Upper lobe of left lung (tissue), 6 donors: Measurements from ENCODE around the gene GPR61. TPM values are rescaled to one million over a fixed set of nuclear protein-coding genes. Genes with fewer than 3 reads are reported as not detected.
A peak's percentile ranks its signal among the peaks of the same experiment; 100 is the strongest.

Experiments used
- ATAC-seq, 2 donors: fragments of 200-7000 bp; cut with Tn5 transposase; one replicate each; pipeline ENCODE4 v1.9.1; 2022; ENCODE audit warnings: mild to moderate bottlenecking in 2 of 2, moderate library complexity in 2 of 2; ENCODE audit not compliant: low FRiP score in 2 of 2
- DNase-seq, 2 donors: peaks; one replicate each; pipeline ENCODE4 v3.0.0-alpha.2; 2019 to 2020
- H3K27ac ChIP-seq, 4 donors: fragments of 200-600 bp; sonication (generic); one replicate each; pipeline ENCODE4 v1.5.1; 2016 to 2019
- H3K27me3 ChIP-seq, 4 donors: fragments of 200-600 bp; sonication (generic); one replicate each; pipeline ENCODE4 v1.5.1; 2017 to 2019
- H3K36me3 ChIP-seq, 4 donors: fragments of 200-600 bp; sonication (generic); one replicate each; pipeline ENCODE4 v1.5.1; 2016 to 2019
- H3K4me1 ChIP-seq, 4 donors: fragments of 200-600 bp; sonication (generic); one replicate each; pipeline ENCODE4 v1.5.1; 2018 to 2019
- H3K4me3 ChIP-seq, 4 donors: fragments of 200-600 bp; sonication (generic); one replicate each; pipeline ENCODE4 v1.5.1; 2017 to 2019; ENCODE audit warnings: mild to moderate bottlenecking in 2 of 4, moderate library complexity in 1 of 4
- H3K9me3 ChIP-seq, 4 donors: fragments of 200-600 bp; sonication (generic); one replicate each; pipeline ENCODE4 v1.5.1; 2018 to 2019
- EP300 ChIP-seq, 4 donors: sonication (generic); formaldehyde crosslinking; IDR thresholded peaks; one replicate each; pipeline ENCODE4 v1.5.1; 2017; ENCODE audit warnings: antibody characterized with exemption in 4 of 4, control low read depth in 2 of 4
- POLR2A ChIP-seq, 4 donors: fragments of 450-650 bp; IDR thresholded peaks; one replicate each; pipeline ENCODE4 v1.5.1; 2016 to 2017; ENCODE audit warnings: antibody characterized with exemption in 4 of 4, mild to moderate bottlenecking in 2 of 4
- POLR2AphosphoS5 ChIP-seq, 2 donors: sonication (generic); formaldehyde crosslinking; IDR thresholded peaks; one replicate each; pipeline ENCODE4 v1.5.1; 2017; ENCODE audit warnings: antibody characterized with exemption in 2 of 2
- WGBS, 2 donors: methylation state at CpG; one replicate each; pipeline ENCODE4 v1.1.5; 2017 to 2018; 5-methylcytosine and 5-hydroxymethylcytosine counted together
- total RNA-seq, 6 donors: library from RNA; depleted of rRNA in 4 of 6; stranded (reverse); fragments of >200 nt in 4 of 6; gene quantifications; one replicate each; pipeline versions ENCODE4 v1.1.0 to v1.2.1, GENCODE V29; 2016 to 2021
- TF ChIP-seq, protein P1 (sequence below), 6 experiments: fragments of 450-650 bp in 4 of 6; fragments of 200-600 bp in 2 of 6; sonication (generic) in 2 of 6; IDR thresholded peaks; one replicate each; pipeline ENCODE4 v1.5.1; 2016 to 2019; ENCODE audit warnings: antibody characterized with exemption in 6 of 6
- donor health status: DM: no; HTN: no; CAD: no; lungs with moderate emphysema.
- donor health status: DM: no; HTN: yes; CAD: no; lungs with severe emphysema.

GPR61 gene
- total RNA-seq, 6 donors from 2014 or later = not detected

DNA sequence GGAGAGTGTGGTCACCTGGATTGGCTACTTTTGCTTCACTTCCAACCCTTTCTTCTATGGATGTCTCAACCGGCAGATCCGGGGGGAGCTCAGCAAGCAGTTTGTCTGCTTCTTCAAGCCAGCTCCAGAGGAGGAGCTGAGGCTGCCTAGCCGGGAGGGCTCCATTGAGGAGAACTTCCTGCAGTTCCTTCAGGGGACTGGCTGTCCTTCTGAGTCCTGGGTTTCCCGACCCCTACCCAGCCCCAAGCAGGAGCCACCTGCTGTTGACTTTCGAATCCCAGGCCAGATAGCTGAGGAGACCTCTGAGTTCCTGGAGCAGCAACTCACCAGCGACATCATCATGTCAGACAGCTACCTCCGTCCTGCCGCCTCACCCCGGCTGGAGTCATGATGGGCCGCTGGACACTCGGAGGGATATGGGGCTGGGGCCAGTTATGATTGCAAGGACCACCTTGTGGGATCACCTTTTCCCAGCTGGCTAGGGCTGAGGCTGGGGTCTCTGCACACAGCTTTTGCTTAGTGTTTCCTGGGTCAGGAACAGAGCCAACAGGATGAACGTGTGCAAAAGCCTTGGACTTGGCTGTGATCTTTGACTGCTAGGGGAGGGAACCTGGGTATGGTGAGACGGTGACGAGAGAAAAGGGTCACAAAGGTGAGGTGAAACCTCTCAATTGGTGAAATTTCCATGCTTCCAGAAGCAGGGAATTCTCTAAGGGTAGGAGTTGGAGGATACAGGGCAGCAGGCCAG, 4.5 kb downstream of the GPR61 start:
- Histone ChIP-seq H3K4me3 (no peak overlapping the region), H3K27ac (no peak overlapping the region), H3K9me3 (no peaks in the 10 kb centered on the region), H3K36me3 (no peaks in the 10 kb centered on the region), H3K4me1 (peaks cover 11 to 15% (median 13%) of the 10 kb centered on the region in 4 donors), H3K27me3 (no peaks in the 10 kb centered on the region)
- DNase-seq (no peak), ATAC-seq (no peak)
- no peak for TF ChIP-seq EP300 (IDR thresholded peaks at IDR 0.05)
- TF ChIP-seq, protein P1, sequence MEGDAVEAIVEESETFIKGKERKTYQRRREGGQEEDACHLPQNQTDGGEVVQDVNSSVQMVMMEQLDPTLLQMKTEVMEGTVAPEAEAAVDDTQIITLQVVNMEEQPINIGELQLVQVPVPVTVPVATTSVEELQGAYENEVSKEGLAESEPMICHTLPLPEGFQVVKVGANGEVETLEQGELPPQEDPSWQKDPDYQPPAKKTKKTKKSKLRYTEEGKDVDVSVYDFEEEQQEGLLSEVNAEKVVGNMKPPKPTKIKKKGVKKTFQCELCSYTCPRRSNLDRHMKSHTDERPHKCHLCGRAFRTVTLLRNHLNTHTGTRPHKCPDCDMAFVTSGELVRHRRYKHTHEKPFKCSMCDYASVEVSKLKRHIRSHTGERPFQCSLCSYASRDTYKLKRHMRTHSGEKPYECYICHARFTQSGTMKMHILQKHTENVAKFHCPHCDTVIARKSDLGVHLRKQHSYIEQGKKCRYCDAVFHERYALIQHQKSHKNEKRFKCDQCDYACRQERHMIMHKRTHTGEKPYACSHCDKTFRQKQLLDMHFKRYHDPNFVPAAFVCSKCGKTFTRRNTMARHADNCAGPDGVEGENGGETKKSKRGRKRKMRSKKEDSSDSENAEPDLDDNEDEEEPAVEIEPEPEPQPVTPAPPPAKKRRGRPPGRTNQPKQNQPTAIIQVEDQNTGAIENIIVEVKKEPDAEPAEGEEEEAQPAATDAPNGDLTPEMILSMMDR (IDR thresholded peaks at IDR 0.05) = no peak
- no peak for TF ChIP-seq POLR2A (IDR thresholded peaks at IDR 0.05)
- TF ChIP-seq POLR2AphosphoS5 (IDR thresholded peaks at IDR 0.05) = no peak
- WGBS, 2 donors = 76 to 85% methylated on average over 7 to 14 of the region's 14 CpGs

DNA sequence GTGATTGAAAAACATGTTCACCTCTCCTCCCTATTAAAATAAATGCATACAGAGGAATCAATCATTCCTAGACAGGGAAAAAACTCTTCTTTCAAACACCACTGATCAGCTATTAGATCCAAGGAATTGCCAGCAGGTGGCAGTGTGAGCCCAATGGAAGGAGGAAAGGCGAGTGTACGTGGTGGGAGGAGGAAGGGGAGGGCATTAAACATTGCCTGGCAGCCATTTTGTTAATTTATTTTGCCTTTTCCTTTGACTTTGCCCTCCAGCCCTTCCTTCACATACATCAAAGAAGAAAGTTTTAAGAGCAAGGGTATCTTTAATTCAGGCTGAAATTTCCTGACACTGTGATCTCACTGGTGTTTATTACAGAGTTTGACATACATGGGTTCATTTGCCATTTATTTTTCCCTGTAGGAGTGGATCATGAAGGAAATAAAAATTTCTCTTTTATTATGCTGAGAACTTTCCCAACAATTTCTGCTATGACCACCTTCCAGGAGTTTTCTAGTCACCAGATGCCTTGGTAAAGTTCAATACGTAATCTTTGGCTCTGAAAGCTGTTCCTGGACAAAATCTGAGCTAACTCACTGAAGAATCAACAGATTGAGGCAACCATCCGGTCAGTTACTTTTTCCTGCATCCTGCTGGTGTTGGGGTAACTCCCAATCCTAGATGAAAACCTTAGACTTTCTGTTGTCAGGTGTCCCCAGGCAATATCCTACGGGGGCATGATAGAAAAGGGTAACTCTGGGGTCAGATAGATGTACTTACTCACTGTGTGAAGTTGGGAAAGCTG, 6.8 kb downstream of the GPR61 start:
- H3K36me3 ChIP-seq = no peaks in the 10 kb centered on the region
- H3K9me3 ChIP-seq = no peaks in the 10 kb centered on the region
- peak in 1 of 2 donors; percentile 90 for DNase-seq
- H3K4me3 ChIP-seq = peak overlapping the region in 3 of 4 donors; percentile 74 to 90 (median 88)
- 33 to 43% methylated on average over 5 of the region's 5 CpGs for WGBS, 2 donors
- H3K4me1 ChIP-seq = peaks cover 28 to 34% (median 30%) of the 10 kb centered on the region in 4 donors
- H3K27ac ChIP-seq = peak overlapping the region; percentile 94 to 98 (median 98)
- H3K27me3 ChIP-seq = no peaks in the 10 kb centered on the region
- TF ChIP-seq, protein P1 (IDR thresholded peaks at IDR 0.05) = peak; percentile 63 to 87 (median 84)
- TF ChIP-seq POLR2A (IDR thresholded peaks at IDR 0.05) (no peak), EP300 (IDR thresholded peaks at IDR 0.05) (no peak)
- peak; percentile 81 for ATAC-seq

DNA sequence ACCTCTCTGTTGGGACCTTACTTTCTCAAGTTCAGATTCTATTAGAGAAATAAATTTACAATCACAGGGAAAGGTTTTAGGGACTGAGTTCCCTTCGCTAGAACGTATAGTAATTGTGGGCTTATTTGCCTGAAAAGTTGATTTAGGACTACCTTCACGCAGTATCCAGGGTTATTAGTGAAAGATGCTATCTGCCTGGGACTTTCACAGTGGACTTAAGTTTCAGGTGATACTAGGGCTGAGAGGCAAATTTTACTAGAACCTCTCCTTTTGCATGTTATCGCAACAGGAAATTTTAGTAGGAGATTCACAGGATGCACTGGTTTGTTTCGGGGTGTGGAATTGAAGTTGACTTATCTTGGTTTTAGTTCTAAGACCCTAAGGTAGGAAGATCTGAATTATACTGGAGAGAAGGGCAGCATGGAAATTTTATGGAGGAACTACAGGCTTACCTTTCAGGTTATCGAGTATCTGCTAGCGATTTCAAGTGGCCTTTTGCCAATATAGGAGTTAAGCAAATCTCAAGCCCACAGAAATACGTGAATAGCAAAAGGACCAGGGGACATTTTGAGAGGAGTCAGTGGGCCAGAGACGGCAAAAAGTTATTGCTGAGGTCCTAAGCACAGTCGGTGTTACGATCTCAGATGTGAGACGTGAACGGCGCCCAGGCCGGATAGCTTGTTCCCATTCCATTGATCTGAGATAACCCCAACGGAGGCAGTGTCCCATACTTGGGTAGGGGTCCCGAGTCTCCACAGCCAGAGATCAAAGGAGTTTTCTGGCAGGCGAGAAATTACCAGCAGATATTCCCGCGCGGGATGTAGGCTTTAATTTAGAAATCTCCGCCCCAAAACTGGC, 8.0 kb downstream of the GPR61 start:
- 9 to 11% methylated on average over 20 to 22 of the region's 22 CpGs for WGBS, 2 donors
- Histone ChIP-seq H3K36me3 (no peaks in the 10 kb centered on the region), H3K4me3 (peak overlapping the region; percentile 72 to 90 (median 81)), H3K27me3 (no peaks in the 10 kb centered on the region), H3K4me1 (peaks cover 31 to 34% (median 31%) of the 10 kb centered on the region in 4 donors), H3K27ac (peak overlapping the region; percentile 94 to 98 (median 98)), H3K9me3 (no peaks in the 10 kb centered on the region)
- DNase-seq = no peak
- peak in 1 of 2 donors; percentile 28 for ATAC-seq
- TF ChIP-seq POLR2A (IDR thresholded peaks at IDR 0.05) = no peak
- no peak for TF ChIP-seq EP300 (IDR thresholded peaks at IDR 0.05)
- no peak for TF ChIP-seq POLR2AphosphoS5 (IDR thresholded peaks at IDR 0.05)
- TF ChIP-seq, protein P1 (IDR thresholded peaks at IDR 0.05) = no peak

DNA sequence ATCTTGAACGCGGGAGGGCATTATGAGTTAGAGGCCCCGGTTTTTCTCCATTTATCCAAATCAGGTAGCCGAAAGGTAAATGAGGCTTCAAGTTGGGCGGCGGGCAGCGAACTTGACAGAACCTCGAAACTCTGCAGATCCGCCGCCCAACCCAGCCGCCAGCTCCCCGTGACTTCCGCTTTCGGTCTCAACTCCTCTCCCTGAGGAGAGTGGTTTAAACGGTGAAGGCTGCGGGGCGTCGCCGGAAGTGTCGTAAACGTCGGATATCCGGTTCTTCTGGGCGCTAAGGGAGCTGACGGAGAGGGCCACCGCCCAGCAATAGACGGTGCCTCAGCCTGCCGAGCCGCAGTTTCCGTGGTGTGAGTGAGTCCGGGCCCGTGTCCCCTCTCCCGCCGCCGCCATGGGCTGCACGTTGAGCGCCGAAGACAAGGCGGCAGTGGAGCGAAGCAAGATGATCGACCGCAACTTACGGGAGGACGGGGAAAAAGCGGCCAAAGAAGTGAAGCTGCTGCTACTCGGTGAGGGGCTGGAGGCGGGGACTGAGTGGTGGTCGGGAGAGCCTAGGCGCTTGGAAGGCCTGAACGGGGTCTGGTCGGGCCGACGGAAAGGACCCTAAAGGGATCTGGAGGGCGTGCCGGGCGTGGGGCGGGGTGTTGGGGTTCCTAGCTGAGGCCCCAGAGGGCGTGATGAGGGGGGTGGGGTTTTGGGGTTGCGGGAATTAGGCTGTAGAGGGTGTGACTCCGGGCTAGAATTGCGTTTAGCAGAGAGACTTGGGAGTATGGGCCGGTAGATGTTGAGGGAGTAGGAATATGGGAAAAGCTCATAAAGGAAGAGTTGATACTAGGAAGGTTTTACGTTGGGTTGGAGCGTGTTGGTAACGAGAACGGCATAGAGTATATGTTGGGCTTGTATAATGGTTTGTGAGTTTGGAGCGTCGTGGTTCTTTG, 8.9 kb downstream of the GPR61 start, which contains the start of gene GNAI3:
Gene GNAI3 (plus strand): TSS at position 295 of the 947 bp plus-strand sequence. CDS start 106 bp downstream, at position 401.
- peak in 2 of 4 donors; percentile 47 to 86 for TF ChIP-seq EP300 (IDR thresholded peaks at IDR 0.05)
- TF ChIP-seq POLR2A (IDR thresholded peaks at IDR 0.05) = peak; percentile 29 to 99 (median 98)
- peak; percentile 99 to 100 for TF ChIP-seq POLR2AphosphoS5 (IDR thresholded peaks at IDR 0.05)
- TF ChIP-seq, protein P1 (IDR thresholded peaks at IDR 0.05) = no peak
- H3K27ac ChIP-seq = peak within 1 kb of the TSS; percentile 94 to 98 (median 98)
- no peaks in the 10 kb centered on the region for H3K9me3 ChIP-seq
- H3K36me3 ChIP-seq = no peaks in the 10 kb centered on the region
- peaks cover 31 to 35% (median 33%) of the 10 kb centered on the region in 4 donors for H3K4me1 ChIP-seq
- H3K4me3 ChIP-seq = peak within 1 kb of the TSS; percentile 72 to 90 (median 81)
- H3K27me3 ChIP-seq = no peaks in the 10 kb centered on the region
- peak; percentile 94 to 97 for DNase-seq
- ATAC-seq = peak; percentile 99
- WGBS, 2 donors = 0% methylated on average over 37 to 68 of the region's 68 CpGs
